Daoy (cell line): Measurements from ENCODE around the gene ACTR2. TPM values are rescaled to one million over a fixed set of nuclear protein-coding genes. Genes with fewer than 3 reads are reported as not detected.
"Not testable (repeated sequence)": the region's sequence is repeated elsewhere in the genome, so short reads cannot be mapped to it uniquely, and the experiment has no call there.

Experiments used
- DNase-seq: peaks from one replicate; pipeline ENCODE4 v3.0.0-alpha.2; 2015; ENCODE audit warnings: low read depth
- total RNA-seq: library from RNA; depleted of rRNA; stranded (reverse); fragments of >200 nt; shearing (Covaris generic); gene quantifications from 2 replicates; pipeline ENCODE4 v1.2.3, GENCODE V29; 2014; rRNA removed

The ACTR2 gene
- total RNA-seq, 1 experiment from 2014 or later = 75.9 TPM

DNA sequence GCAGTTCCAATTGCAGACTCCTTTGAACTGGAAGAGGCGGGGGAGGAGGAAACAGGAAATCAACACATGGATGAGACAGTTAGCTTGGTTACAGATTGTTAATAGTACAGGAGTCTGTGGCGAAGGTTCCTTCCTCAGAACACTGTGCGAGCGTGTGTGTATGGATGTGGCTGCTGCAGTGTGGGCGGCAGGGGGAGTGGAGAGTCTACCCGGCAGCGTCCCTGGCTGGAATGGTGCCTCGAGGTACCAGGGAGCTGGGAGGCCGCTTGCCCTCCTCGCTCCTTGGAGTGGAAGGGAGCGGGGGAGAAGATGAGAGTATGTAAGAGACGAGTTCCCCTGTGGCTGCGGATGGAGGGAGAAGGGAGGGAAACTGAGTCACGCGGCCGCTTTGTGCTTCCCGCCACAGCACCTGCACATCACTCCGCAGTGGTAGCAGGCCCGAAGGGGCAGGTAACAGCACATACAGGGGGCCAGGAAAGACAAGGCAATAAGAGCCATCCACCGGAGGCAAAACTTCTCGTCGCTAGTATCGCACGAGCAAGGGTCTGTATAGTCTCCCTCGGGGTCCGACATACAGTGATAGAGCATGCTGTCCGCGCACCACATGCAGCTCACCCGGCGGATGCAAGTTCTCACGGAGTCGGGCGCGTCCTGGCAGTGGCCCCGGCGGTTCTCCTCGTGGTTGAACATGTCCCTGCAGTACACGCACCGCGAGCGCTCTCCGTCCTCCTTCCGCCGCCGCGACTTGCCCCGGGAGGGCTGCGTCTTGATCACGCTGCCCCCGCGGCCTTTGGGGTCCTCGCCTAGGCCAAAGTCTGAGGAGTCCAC is 85.7 kb downstream of the ACTR2 start:
- DNase-seq = no peak

DNA sequence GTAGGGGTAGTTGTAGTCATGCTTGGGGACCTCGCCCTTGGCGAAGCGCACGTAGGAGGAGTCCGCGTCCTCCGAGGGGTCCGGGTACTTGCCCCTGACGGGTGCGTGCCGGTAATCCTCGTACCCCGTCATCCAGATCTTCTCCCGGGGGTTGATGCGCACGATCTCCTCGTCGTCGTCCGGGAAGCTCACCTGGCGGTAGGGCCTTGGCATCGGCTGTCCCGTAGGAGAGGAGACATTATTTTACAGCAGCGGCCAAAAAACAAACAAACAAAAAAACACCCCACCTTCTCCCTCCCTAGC is 86.3 kb downstream of the ACTR2 start:
- DNase-seq = no peak

GRCh38 chr2:65314801-65315441 is 87.3 kb downstream of the ACTR2 start:
- DNase-seq = no peak

DNA sequence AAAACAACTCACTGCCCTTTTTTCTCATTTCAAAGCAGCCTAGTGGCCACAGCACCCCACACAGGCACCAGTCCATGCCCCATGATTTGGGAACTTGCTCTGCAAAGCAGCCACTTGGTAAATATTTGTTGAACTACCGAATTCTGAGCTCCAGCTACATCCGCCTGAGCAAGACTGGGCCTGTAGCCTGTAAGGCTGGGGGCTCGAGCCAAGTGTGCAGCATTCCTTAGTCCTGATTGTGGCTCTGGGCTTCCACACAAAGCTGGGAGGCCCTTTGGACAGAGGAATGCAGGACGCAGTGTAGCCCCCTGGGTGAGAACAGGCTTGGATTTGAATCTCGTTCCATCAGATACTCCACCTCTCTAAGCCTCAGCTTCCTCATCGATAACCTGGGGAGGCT is 88.4 kb downstream of the ACTR2 start:
- no peak for DNase-seq

DNA sequence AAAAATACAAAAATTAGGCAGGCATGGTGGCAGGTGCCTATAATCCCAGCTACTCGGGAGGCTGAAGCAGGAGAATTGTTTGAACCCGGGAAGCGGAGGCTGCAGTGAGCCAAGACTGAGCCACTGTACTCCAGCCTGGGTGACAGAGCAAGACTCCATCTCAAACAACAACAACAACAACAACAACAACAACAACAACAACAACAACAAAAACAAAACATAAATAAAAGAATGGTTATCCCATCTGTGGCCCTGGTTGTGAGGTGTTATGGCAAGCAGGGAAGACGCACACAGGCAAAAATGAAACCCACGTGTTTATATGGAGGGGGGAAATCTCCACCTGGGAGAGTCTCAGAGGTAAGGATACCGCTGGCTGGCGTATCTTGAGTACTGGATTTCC is 89.7 kb downstream of the ACTR2 start:
- DNase-seq = not testable (repeated sequence)

GRCh38 chr2:65317841-65318240 is 90.2 kb downstream of the ACTR2 start:
- no peak for DNase-seq

- DNase-seq = no peak
These were observed 91.5 kb downstream of the ACTR2 start for GRCh38 chr2:65319072-65319673.

- no peak for DNase-seq
These were observed 92.0 kb downstream of the ACTR2 start for GRCh38 chr2:65319674-65320041.

DNA sequence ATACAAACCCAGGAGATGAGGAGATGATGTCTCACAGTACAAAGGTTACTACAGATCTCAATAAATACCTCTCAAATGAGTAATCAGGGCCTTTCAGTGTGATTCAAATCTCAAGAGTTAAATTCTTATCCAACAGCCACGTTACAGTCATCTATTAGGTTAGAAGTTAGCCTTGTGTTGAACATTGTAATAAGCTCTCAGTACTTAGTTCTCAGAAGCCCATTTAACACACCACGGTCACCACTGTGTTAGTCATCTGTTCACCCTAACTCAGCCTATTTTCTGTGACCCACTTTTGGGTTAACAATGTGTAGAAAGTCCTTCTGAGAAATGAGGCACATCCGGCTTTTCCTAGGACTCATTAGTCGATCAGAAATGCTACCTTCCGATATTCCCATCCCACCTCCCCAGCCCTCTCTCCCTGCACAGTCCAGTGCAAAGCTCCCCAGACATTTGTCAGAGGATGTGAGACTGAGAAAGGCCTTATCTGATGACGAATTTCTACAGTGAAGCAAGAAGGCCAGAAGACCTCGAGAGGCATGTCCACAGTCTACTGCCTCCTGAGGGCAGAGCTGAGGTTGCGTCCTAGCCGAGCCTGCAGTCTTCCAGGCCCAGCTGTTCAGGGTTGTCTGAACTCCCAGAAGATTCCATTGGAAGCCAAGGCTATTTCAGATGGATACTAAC is 92.6 kb downstream of the ACTR2 start:
- peak; percentile 76 for DNase-seq

Other genes starting within 250 kb of the ACTR2 start
- 13.3 and 14.0 TPM in 2 replicates for gene SLC1A4, start 238.4 kb upstream of the ACTR2 start, total RNA-seq
- 3.7 and 4.5 TPM in 2 replicates for gene CEP68, start 171.4 kb upstream of the ACTR2 start, total RNA-seq
- 72.8 and 76.9 TPM in 2 replicates for gene RAB1A, start 97.7 kb upstream of the ACTR2 start, total RNA-seq
- gene SPRED2, start 204.8 kb downstream of the ACTR2 start, total RNA-seq = 5.4 and 6.9 TPM in 2 replicates